ENCODE results near the gene PPM1M.
A peak's percentile ranks its signal among the peaks of the same experiment; 100 is the strongest.
"Not testable (repeated sequence)": the region's sequence is repeated elsewhere in the genome, so short reads cannot be mapped to it uniquely, and the experiment has no call there.

PPM1M gene

GRCh38 chr3:52248165-52248541 is 2.6 kb downstream of the PPM1M start:
- no peak for DNase-seq

- no peak for DNase-seq
These were observed 3.4 kb downstream of the PPM1M start for GRCh38 chr3:52248816-52249547.

- no peak for DNase-seq
These were observed 4.1 kb downstream of the PPM1M start for GRCh38 chr3:52249683-52250082.

- no peak for DNase-seq
These were observed 4.6 kb downstream of the PPM1M start for GRCh38 chr3:52250122-52250521.

GRCh38 chr3:52253314-52254304 is 8.1 kb downstream of the PPM1M start:
- DNase-seq = peak; percentile 76

GRCh38 chr3:52254608-52255007 is 9.0 kb downstream of the PPM1M start:
- no peak for DNase-seq

- no peak for DNase-seq
These were observed 10.6 kb downstream of the PPM1M start for GRCh38 chr3:52256159-52256558.

GRCh38 chr3:52256622-52257021 is 11.1 kb downstream of the PPM1M start:
- no peak for DNase-seq

GRCh38 chr3:52257911-52258310 is 12.4 kb downstream of the PPM1M start:
- DNase-seq = no peak

- DNase-seq = no peak
These were observed 13.5 kb downstream of the PPM1M start for GRCh38 chr3:52259035-52259434.

GRCh38 chr3:52259448-52259847 is 13.9 kb downstream of the PPM1M start:
- no peak for DNase-seq

GRCh38 chr3:52262447-52262846 is 16.9 kb downstream of the PPM1M start:
- no peak for DNase-seq

GRCh38 chr3:52265387-52265786 is 19.8 kb downstream of the PPM1M start:
- DNase-seq = no peak

- DNase-seq = peak; percentile 59
These were observed 22.5 kb downstream of the PPM1M start for GRCh38 chr3:52268036-52268435.

- DNase-seq = no peak
These were observed 24.2 kb downstream of the PPM1M start for GRCh38 chr3:52269776-52270175.

- no peak for DNase-seq
These were observed 24.7 kb downstream of the PPM1M start for GRCh38 chr3:52270252-52270754.

GRCh38 chr3:52272172-52272571 is 26.6 kb downstream of the PPM1M start:
- DNase-seq = not testable (repeated sequence)

GRCh38 chr3:52272831-52273230 is 27.3 kb downstream of the PPM1M start:
- DNase-seq = no peak

- not testable (repeated sequence) for DNase-seq
These were observed 29.2 kb downstream of the PPM1M start for GRCh38 chr3:52274781-52275180.

- DNase-seq = peak; percentile 77
These were observed 31.8 kb downstream of the PPM1M start for GRCh38 chr3:52277071-52277964.

GRCh38 chr3:52277972-52278509 is 32.5 kb downstream of the PPM1M start:
- peak; percentile 67 for DNase-seq

GRCh38 chr3:52278510-52279069 is 33.0 kb downstream of the PPM1M start, which contains the start of gene WDR82:
Gene WDR82, minus strand, starts transcription at chr3:52278649. Its CDS starts 288 bp downstream, at chr3:52278361.
- peak; percentile 99 for DNase-seq
